Stimulated activated CD8-positive, alpha-beta memory T cell treated with anti-CD3 and anti-CD28 coated beads, Interleukin-7, amount 100 ng/mL, for 1 hour (primary cell): ENCODE measurements around the gene EFCAB6.

Experiments used
- DNase-seq, 2 donors: peaks; one replicate each; pipeline ENCODE4 v3.0.0-alpha.2; 2020; ENCODE audit warnings: low read depth in 2 of 2

EFCAB6 gene

DNA sequence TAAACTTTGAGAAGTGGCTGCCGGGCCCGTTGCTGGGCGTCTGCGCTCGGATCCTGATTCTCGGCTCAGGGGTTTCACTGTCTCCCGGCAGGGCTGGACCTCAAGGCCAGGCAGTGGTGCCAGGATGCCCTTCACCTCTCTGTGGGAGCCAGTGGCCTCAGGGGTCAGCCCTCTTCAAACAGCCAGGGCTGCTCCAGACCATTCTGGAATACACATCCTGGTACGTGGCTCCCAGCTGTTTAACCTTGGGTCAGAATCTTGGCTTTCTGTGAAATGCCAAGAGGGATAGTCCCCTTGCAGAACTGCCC lies 329.8 kb downstream of the EFCAB6 start:
- no peak for DNase-seq

DNA sequence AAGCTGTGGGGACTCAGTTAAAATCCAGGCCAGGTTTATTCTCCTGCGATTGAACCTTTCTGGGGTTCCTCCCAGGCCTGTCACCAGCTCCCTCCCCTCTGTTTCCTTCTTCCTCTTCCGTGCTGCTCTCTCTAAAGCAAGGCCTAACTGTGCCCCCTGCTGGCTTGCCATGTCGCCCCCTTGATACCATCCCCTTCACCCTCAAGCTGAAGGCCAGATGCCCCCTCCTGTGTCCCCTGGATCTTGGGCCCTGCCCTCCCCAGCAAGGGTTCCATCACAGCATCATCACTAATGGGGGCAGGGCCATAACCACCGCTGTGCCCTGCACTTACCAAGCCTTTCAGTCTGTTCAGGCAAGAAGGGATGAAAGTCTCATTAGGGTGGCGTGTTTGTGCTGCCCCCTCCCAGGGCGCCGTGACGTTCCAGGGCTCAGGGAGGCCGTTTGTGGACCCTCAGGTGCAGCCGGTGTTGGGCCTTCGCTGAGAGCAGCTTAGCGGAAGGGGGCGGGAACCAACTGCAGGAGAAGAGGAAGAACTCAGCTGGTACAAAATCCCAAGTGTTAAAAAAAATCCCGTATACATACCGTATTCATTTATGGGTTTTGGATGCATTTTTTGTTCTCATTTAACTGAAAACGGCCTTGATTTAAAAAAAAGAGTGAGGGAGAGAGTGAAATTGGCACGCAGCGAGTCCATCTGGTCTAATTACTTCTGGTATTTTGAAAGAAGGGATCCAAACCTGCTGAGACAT lies 330.4 kb downstream of the EFCAB6 start:
- DNase-seq: no peak

DNA sequence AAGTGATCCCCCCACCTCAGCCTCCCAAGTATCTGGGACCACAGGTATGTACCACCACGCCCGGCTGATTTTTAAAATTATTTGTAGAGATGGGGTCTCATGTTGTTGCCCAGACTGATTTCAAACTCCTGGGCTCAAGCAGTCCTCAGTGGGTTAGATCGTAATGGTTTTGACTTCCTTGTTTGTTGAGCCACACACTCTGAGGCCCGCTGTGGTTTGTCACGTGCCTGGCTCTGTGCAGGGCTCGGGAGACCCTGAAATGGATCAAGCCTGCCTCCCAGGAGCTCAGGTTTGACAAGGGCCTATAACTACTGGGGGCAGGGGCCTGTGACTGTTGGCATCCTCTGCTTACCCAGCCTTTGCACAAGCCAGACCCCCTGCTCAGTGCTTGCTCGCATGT lies 332.1 kb downstream of the EFCAB6 start:
- no peak for DNase-seq

GRCh38 chr22:43479301-43479950 lies 332.7 kb downstream of the EFCAB6 start:
- DNase-seq: no peak
